ENCODE results near the gene NACC2.

DNA sequence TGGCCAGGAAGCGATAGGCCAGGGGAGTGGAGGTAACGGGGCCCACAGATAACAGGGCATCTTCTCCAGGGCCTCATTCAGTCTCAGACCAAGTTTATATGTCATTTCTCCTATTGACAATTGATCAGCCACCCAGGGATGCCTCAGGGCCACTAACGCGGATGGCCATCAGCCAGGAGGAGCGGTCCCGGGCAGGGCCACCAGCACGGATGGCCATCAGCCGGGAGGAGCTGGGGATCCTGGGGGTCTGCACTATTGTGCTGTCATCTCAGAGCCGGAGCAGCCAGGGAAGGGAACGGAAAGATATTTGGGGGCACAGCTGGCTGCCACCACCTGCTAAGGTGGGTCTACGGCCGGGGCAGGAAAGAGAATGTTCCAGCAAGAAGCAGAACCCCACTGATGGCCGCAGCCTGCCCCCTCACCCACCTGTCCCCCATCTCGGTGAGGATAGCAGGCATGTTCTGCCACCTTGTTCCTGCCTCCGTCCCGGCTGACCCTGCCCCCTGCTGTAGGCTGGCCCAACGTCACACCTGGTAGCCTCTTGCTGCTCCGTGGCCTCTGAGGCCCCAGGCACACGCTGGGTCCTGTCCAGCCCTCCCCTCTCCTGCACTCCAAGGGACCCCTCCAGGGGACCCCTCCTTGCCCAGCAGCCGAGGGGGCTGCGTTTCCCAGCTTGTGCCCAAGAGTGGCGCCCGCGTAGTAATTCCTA is 112.4 kb downstream of the NACC2 start:
- TF ChIP-seq, protein P1, sequence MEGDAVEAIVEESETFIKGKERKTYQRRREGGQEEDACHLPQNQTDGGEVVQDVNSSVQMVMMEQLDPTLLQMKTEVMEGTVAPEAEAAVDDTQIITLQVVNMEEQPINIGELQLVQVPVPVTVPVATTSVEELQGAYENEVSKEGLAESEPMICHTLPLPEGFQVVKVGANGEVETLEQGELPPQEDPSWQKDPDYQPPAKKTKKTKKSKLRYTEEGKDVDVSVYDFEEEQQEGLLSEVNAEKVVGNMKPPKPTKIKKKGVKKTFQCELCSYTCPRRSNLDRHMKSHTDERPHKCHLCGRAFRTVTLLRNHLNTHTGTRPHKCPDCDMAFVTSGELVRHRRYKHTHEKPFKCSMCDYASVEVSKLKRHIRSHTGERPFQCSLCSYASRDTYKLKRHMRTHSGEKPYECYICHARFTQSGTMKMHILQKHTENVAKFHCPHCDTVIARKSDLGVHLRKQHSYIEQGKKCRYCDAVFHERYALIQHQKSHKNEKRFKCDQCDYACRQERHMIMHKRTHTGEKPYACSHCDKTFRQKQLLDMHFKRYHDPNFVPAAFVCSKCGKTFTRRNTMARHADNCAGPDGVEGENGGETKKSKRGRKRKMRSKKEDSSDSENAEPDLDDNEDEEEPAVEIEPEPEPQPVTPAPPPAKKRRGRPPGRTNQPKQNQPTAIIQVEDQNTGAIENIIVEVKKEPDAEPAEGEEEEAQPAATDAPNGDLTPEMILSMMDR (IDR thresholded peaks at IDR 0.05; ENCODE audit: insufficient read depth, low read depth, low read length) = no peak
- no peak for TF ChIP-seq EZH2 (IDR thresholded peaks at IDR 0.05; ENCODE audit: insufficient read depth, low read length)

All from astrocyte (in vitro differentiated cells and primary cell).